LHCN-M2 (cell line): ENCODE data around the gene SCGB1A1. TPM values are rescaled to one million over a fixed set of nuclear protein-coding genes. Genes with fewer than 3 reads are reported as not detected.
A peak's percentile ranks its signal among the peaks of the same experiment; 100 is the strongest.

ENCODE experiments used
- DNase-seq: peaks from one replicate; pipeline ENCODE4 v3.0.0-alpha.2; 2012; ENCODE audit warnings: low read depth
- total RNA-seq: library from RNA; depleted of rRNA; stranded (reverse); fragments of >200 nt; gene quantifications from 2 replicates; pipeline ENCODE4 v1.2.3, GENCODE V29; 2014

SCGB1A1 gene
- total RNA-seq, 1 experiment from 2014 or later, result not detected

DNA sequence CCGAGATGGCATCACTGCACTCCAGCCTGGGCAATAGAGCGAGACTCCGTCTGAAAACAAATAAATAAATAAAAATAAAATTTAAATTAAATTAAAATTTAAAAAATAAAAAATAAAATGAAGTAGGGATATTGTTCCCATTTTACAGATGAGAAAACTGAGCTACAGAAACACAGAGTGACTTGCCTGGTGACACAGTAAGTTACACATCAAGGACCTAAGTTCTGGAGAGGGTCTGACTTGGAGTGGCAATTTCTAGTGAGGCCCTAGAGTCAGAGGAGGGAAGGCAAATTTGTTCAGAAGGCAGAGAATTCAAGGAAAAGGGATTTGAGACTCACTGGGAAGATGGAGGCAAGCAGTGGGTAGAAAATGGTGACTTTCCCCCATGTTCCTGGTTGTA, 2.0 kb downstream of the SCGB1A1 start:
- no peak for DNase-seq

GRCh38 chr11:62421996-62422395, 3.2 kb downstream of the SCGB1A1 start:
- no peak for DNase-seq

DNA sequence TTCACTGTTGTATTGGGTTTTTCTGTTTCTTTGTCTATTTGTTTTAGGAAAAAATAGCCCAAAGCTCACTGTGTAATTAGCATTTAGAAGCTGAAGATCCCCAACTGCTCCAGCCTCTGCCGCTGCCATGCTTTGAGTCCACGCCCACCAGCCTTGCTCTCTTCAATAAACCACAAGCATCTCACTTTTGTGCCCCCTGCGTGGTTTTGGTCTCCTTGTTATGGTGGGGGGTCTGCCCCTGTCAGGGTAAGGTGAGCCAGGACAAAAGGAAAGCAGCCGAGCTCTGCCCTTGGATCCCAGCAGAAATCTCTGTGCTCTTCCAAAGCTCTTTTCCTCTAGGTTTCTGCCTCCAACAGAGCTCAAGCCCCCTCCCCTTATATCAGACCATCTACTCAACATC, 4.2 kb downstream of the SCGB1A1 start:
- no peak for DNase-seq

DNA sequence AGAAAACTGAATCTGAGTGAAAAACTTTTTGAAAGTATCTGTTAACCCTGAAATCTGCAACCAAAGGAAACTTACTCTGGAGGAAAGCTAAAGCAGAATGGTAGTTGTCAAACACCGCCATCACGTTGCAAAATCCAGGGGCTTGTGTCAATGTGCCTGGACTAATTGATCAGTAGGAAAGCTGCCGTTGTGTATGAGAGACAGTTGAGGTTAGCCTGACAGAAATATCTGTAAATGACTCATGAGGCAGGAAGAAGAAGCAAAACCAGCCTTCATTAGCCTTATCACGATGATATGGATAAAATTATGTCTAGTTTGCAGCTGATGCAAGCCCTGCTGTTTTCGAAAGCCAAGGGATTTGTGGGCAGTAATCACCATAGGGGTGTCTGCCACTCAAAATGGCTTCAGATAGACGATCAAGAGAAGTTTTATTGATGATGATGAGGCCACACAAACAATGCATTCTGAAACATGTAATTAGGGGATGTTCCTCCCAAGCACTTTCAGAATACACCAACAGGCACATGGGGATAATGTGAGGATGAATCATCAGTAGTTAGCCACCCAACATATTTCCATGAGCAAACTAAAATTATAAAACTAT, 8.9 kb downstream of the SCGB1A1 start:
- peak; percentile 70 for DNase-seq

DNA sequence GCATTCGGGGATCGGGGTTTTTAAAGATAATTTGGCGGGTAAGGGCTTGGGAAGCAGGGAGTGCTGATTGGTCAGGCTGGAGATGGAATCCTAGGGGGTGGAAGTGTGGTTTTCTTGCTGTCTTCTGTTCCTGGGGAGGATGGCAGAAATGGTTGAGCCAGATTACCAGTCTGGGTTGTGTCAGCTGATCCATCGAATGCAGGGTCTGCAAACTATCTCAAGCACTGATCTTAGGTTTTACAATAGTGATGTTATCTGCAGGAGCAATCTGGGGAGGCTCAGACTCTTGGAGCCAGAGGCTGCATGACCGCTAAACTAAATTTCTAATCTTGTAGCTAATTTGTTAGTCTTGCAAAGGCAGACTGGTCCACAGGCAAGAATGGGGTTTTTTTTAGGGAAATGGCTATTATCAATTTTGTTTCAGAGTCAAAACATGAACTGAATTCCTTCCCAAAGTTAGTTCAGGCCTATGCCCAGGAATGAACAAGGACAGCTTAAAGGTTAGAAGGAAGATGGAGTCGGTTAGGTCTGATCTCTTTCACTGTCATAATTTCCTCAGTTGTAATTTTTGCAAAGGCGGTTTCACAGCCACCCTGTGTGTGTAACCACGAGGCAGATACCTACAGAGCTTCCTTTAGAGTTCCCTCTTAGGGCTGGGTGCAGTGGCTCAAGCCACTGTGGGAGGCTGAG, 10.2 kb downstream of the SCGB1A1 start:
- no peak for DNase-seq

DNA sequence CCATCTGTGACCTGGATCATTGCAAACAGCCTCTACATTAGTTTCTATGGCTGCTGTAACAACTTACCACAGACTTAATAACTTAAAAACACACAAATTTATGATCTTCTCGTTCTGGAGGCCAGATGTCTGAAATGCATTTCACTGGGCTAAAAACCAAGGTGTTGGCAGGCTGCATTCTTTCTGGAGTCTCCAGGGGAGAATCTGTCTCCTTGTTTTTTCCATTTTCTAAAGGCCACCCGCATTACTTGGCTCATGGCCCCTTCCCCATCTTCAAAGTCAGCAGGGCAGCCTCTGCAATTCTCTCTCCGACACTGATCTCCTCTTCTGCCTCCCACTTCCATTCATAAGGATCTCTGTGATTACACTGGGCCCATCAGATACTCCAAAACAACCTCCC, 11.6 kb downstream of the SCGB1A1 start:
- DNase-seq, result no peak

DNA sequence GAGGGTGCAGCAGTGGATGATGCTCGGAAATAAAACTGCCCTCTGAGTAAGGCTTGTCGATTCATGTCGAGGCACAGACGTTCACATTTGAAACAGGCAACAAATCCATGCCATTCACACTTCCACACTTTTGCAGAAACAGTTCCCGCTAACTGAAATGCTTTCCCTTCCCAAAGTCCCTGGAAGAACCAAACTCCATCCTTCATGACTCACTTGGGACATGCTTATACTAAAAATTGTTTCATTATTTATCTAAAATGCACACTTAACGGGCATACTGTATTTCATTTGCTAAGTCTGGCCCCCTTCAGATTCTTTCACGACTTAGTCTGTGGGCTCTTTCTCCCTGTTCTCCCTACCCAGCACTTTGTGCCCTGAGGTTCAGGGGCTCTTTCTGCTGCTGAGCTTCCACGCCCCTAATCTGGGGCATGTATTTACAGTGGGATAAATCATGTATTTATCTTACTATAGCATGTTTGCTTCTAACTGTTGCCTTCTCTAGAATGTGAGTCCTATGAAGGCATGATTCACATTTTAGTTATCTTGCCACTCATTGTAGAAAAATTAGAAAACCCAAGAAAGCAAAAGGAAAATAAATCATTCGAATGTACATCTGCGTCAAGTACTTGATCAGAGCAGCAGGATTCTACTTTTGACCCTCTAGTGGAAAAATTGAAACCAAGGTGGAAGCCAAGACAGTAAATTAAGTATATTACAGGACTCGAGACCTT, 12.5 kb downstream of the SCGB1A1 start:
- peak; percentile 73 for DNase-seq

GRCh38 chr11:62432695-62433094, 13.9 kb downstream of the SCGB1A1 start:
- no peak for DNase-seq

GRCh38 chr11:62433141-62433903, 14.5 kb downstream of the SCGB1A1 start:
- DNase-seq, result no peak

- DNase-seq, result peak; percentile 46
Observed at GRCh38 chr11:62433904-62434276, 15.1 kb downstream of the SCGB1A1 start.

DNA sequence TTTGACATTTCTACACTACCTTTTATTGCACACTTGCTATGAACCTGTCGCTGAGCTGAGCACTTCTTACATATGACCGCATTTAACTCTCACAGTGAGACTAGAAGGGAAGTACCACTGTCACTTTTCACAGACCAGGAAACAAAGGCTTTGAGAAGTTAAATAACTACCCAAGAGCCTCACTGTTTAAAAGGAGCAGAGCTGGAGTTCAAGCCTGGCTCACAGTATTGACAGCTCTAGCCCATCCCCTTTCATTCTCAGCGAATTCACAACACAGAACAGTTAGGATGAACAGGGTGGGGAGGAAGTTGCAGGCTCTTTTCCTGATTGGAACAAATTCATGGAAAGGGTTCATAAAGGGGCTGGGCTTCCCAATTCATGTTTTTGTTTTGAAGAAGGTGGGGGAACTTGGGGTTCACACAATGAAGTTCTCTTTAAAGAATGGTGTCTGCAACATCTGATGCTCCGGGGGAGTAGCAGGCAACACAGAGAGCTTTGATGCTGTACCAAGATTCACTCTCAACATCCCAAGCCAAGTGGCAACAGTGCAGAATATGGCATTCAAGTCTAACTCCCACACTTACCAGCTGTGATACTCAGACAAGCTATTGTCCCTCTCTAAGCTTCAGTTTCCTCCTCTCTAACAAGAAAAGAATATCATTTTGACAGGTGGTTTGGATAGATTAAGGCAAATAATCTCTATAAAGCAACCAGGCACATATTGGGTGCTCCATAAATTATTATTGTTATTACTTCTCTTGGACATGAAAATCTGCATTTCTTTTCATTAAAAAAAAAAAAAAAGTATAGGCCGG, 17.2 kb downstream of the SCGB1A1 start:
- no peak for DNase-seq

DNA sequence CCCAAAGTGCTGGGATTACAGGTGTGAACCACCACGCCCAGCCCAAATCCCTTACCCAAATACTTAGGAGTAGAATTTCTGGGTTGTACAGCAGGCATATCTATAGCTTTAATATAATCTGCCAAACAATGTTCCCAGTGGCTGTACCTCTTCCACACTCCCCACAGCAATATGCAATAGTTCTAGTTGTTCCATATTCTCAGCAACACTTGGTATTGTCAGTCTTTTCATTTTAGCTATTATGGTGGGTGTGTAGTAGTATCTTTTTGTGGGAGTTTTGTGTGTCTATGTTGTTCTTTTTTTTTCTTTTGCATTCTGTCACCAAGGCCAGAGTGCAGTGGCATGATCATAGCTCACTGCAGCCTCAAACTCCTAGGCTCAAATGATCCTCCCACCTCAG, 18.8 kb downstream of the SCGB1A1 start:
- DNase-seq, result no peak

- DNase-seq, result no peak
Observed at GRCh38 chr11:62438641-62439040, 19.8 kb downstream of the SCGB1A1 start.

DNA sequence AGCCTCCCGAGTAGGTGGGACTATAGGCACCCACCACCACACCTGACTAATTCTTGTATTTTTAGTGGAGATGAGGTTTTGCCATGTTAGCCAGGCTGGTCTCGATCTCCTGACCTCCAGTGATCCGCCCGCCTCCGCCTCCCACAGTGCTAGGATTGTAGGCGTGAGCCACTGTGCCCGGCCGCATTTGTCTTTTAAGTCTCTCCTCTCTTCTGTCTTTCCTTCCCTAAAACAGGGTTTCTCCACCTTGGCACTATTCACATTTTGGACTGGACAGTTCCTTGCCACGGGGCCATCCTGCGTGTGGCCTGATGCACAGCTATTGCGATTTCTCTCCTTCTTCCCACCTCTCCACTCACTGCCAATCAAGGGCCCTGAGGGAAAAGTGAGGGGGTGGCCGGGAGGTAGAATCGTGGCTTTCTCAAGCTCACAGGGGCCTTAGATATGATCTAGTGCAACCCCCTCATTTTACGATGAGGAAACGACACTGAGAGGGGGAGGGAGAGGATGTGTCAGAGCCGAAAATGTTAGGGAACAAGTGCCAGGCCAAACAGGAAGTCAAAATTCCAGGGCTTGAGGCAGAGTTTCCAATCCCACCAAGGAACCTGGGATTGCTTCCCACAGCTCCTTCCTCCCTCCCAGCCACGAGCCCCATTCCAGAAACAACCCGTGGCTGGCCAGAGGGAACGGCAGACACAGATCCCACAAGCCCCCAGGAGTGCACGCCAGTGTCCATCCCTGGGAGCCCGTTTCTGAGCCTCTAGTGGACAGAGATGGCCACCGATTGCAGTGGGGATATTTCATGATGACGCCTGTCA, 21.2 kb downstream of the SCGB1A1 start:
- DNase-seq, result no peak

DNA sequence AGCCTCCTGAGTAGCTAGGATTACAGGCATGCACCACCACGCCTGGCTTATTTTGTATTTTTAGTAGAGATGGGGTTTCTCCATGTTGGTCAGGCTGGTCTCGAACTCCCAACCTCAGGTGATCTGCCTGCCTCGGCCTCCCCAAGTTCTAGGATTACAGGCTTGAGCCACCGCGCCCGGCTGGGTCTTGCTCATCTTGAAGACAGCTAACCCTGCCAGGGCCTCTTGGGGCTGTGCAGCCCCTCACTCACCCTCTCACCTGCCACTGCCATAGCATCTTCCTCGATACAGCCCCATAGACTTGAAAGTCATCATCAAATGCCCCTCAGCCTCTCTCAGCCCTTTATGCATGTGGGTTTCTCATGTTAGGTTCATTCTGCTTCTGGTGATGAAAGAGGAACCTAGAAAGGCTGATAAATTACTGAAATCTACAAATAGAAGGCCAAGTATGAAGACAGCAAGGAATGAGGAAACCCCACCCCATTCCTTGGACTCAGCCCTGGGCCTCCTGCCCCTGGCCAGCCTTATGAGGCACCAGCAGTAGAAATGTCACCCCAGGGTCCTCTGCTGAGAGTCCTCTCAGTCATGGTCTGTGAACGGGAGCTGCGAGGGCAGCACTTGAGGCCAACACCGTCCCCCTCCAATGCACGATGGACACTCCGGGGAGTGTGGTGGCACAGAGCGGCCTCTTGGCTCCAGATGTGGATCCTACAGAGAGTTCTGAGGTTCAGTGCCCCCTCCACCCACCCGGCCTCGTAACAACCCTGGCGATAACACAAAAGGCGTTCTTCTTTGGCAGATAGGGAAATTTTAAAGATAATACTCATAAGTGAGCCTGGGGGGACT, 24.8 kb downstream of the SCGB1A1 start:
- DNase-seq, result no peak

- DNase-seq, result peak; percentile 79
Observed at GRCh38 chr11:62444236-62444833, 25.5 kb downstream of the SCGB1A1 start.

GRCh38 chr11:62444835-62445234, 26.0 kb downstream of the SCGB1A1 start:
- DNase-seq, result no peak

DNA sequence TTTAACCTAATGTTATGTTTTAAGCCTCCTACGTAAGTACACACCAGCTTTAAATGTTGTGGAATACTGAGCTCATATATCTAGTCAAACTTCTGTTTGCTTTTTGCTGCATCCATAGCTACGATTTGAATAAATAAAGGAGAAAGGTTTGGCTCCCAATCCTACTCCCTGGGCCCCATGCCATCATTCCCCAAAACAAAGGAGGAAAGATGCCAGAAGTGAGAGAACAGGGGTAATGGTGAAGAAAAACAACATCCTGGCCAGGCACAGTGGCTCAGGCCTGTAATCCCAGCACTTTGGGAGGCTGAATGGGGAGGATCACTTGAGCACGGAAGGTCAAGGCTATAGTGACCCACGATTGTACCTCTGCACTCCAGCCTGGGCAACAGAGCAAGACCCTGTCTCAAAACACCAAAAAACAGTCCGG, 26.5 kb downstream of the SCGB1A1 start:
- no peak for DNase-seq

DNA sequence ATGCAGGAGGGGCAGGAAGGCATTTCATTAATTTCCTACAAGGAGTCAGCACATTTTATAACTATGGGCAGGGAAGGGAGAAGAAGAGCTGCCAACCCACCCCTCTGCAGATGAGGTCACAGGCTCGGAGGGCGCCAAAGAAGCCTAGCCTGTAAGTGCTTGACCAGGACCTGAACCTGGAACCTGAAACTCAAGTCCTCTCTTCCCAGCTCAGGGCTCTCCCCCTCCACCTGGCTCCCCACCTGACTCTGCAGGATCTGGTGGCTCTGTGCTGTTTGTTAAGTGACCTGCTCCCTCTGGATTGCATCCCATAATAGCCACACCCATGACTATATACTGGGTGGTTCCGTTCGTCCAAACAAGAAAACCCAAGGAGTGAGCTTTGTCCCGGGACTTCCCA, 27.3 kb downstream of the SCGB1A1 start:
- DNase-seq, result no peak
